Lower leg skin (tissue), 3 donors: ENCODE data around the gene GPM6B.

Experiments
- CTCF ChIP-seq, 3 donors: fragments of 450-650 bp; IDR thresholded peaks; one replicate each; pipeline ENCODE4 v1.5.1; 2016; ENCODE audit warnings: antibody characterized with exemption in 3 of 3, mild to moderate bottlenecking in 3 of 3, moderate library complexity in 2 of 3
- POLR2A ChIP-seq, 2 donors: fragments of 450-650 bp; IDR thresholded peaks; one replicate each; pipeline ENCODE4 v1.6.1; 2016 to 2017; ENCODE audit warnings: antibody characterized with exemption in 2 of 2, mild to moderate bottlenecking in 1 of 2, moderate library complexity in 1 of 2

GRCh38 chrX:13828392-13828791, 11.5 kb upstream of the GPM6B start:
- TF ChIP-seq CTCF (IDR thresholded peaks at IDR 0.05): no peak
- no peak for TF ChIP-seq POLR2A (IDR thresholded peaks at IDR 0.05)
